Lower leg skin (tissue), 4 donors: ENCODE measurements around the gene CTBP2. TPM values are rescaled to one million over a fixed set of nuclear protein-coding genes. Genes with fewer than 3 reads are reported as not detected.
"Not testable (repeated sequence)": the region's sequence is repeated elsewhere in the genome, so short reads cannot be mapped to it uniquely, and the experiment has no call there.

ENCODE experiments used
- DNase-seq, 2 donors: peaks; one replicate each; pipeline ENCODE4 v3.0.0-alpha.2; 2019; ENCODE audit warnings: low spot score in 2 of 2
- H3K4me3 ChIP-seq: fragments of 200-600 bp; sonication (generic); 2 replicates; pipeline ENCODE4 v1.5.1; 2017; ENCODE audit warnings: mild to moderate bottlenecking, low read depth; ENCODE audit not compliant: poor library complexity, severe bottlenecking
- POLR2A ChIP-seq, 2 donors: fragments of 450-650 bp; IDR thresholded peaks; one replicate each; pipeline ENCODE4 v1.6.1; 2016 to 2017; ENCODE audit warnings: antibody characterized with exemption in 2 of 2, mild to moderate bottlenecking in 1 of 2, moderate library complexity in 1 of 2
- WGBS, 2 donors: methylation state at CpG; one replicate each; pipeline ENCODE4 v1.1.5; 2018; 5-methylcytosine and 5-hydroxymethylcytosine counted together
- intact Hi-C: fragments of 100-400 bp; cut with DNase I; formaldehyde crosslinking; loops from one replicate; pipeline ENCODE4 v1.15.0; 2023; ENCODE audit warnings: low total_unique reads
- total RNA-seq, 4 donors: library from RNA; depleted of rRNA; stranded (reverse); fragments of >200 nt; gene quantifications; one replicate each; pipeline ENCODE4 v1.1.0, GENCODE V29; 2016
- TF ChIP-seq, protein P1 (sequence below), 3 donors: fragments of 450-650 bp; IDR thresholded peaks; one replicate each; pipeline ENCODE4 v1.5.1; 2016; ENCODE audit warnings: antibody characterized with exemption in 3 of 3, mild to moderate bottlenecking in 3 of 3, moderate library complexity in 2 of 3

The CTBP2 gene
- total RNA-seq, 4 donors from 2014 or later, result 30.3 to 39.5 (median 32.2) TPM

DNA sequence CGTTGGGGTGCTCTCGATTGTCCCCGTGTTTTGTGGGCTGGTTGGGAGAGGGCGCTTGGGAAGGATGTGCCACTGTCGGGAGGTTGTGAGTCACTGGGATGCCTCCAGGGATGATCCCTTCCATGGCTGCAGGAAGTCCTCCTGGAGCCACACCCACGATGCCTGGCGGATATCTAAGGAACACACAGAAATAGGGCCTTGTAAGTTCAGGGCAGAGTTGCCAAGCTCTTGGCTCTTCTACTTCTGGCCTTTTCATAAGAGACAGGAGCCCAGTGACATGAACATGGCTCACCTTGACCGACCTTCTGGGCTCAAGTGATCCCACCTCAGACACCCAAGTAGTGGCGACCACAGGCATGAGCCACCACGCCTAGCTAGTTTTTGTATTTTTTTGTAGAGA, 170.8 kb downstream of the CTBP2 start:
- no peak for TF ChIP-seq POLR2A (IDR thresholded peaks at IDR 0.05)
- WGBS, 2 donors, result 45 to 58% methylated on average over 10 of the region's 10 CpGs
- H3K4me3 ChIP-seq, result no peak overlapping the region
- no peak for DNase-seq
- intact Hi-C loops, result no loop called here

- WGBS, 2 donors, result 80 to 86% methylated on average over 4 of the region's 4 CpGs
- intact Hi-C loops, DNase-seq, H3K4me3 ChIP-seq: not testable (repeated sequence)
These were observed 171.6 kb downstream of the CTBP2 start for GRCh38 chr10:124988753-124989152.

DNA sequence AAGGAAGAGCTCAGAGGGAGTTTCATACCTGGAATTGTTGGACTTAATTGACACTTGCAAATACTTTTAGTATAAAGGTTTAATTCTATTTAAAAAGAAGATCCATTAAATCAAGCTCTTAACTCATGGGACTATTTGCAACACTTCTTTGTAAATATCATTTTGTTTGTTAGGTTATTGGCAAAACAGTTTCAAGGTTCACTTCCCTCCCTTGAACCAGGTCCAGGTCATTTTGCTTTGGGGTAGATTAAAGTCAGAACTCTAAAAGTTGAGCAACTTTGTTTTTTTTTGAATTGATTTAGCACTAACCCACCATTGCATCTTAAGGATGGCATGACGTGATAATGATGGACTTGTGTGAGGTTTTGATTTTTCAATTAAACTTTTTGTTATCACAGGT, 172.6 kb downstream of the CTBP2 start:
- H3K4me3 ChIP-seq, result no peak overlapping the region
- TF ChIP-seq, protein P1, sequence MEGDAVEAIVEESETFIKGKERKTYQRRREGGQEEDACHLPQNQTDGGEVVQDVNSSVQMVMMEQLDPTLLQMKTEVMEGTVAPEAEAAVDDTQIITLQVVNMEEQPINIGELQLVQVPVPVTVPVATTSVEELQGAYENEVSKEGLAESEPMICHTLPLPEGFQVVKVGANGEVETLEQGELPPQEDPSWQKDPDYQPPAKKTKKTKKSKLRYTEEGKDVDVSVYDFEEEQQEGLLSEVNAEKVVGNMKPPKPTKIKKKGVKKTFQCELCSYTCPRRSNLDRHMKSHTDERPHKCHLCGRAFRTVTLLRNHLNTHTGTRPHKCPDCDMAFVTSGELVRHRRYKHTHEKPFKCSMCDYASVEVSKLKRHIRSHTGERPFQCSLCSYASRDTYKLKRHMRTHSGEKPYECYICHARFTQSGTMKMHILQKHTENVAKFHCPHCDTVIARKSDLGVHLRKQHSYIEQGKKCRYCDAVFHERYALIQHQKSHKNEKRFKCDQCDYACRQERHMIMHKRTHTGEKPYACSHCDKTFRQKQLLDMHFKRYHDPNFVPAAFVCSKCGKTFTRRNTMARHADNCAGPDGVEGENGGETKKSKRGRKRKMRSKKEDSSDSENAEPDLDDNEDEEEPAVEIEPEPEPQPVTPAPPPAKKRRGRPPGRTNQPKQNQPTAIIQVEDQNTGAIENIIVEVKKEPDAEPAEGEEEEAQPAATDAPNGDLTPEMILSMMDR (IDR thresholded peaks at IDR 0.05), result no peak
- no peak for TF ChIP-seq POLR2A (IDR thresholded peaks at IDR 0.05)
- 82 to 88% methylated on average over 1 of the region's 1 CpG for WGBS, 2 donors
- intact Hi-C loops, result no loop called here
- no peak for DNase-seq

GRCh38 chr10:124985162-124985561, 175.2 kb downstream of the CTBP2 start:
- no peak overlapping the region for H3K4me3 ChIP-seq
- intact Hi-C loops, result no loop called here
- DNase-seq, result no peak
- TF ChIP-seq POLR2A (IDR thresholded peaks at IDR 0.05), result no peak
- TF ChIP-seq, protein P1 (IDR thresholded peaks at IDR 0.05), result no peak
- 80 to 83% methylated on average over 5 of the region's 5 CpGs for WGBS, 2 donors

DNA sequence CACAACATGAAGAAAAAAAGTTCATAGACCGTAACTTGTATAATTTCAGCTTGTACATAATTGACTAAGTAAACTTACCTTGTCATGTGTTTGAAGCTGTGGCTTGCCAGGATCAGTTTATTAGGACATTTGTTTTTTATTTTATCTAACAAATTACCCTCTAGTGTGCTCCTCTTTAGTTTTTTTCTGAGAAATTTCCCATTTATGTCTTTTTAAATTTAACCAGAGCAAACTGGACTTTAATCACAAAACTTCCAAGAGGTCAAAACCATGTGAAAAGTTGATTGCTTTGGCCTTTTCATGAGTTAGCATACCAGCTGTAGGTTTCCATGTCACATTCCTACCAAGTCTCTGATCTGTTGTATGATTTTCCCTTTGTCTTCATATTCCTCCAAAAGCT, 176.0 kb downstream of the CTBP2 start:
- no peak overlapping the region for H3K4me3 ChIP-seq
- 96 to 100% methylated on average over 1 of the region's 1 CpG for WGBS, 2 donors
- TF ChIP-seq POLR2A (IDR thresholded peaks at IDR 0.05), result no peak
- TF ChIP-seq, protein P1 (IDR thresholded peaks at IDR 0.05), result no peak
- intact Hi-C loops, result no loop called here
- DNase-seq, result no peak

- DNase-seq, result no peak
- intact Hi-C loops, result no loop called here
- TF ChIP-seq POLR2A (IDR thresholded peaks at IDR 0.05), result no peak
- TF ChIP-seq, protein P1 (IDR thresholded peaks at IDR 0.05), result no peak
- H3K4me3 ChIP-seq, result no peak overlapping the region
- 60 to 61% methylated on average over 6 of the region's 6 CpGs for WGBS, 2 donors
These were observed 177.0 kb downstream of the CTBP2 start for GRCh38 chr10:124983321-124983720.

DNA sequence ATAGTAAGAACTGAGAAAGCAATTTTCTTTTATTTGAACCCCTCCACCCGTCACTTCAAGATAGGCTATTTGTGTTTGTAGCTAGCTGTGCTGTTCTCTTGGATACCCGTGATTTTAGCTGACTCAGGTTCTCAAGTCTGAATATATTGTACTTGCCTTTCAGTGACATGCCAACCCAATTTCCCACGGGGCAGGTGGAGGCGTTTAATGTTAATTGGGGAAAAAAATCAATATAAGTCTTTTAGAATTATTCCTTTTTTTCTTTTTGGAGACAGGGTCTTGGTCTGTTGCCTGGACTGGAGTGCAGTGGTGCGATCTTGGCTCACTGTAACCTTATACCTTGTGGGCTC, 182.0 kb downstream of the CTBP2 start:
- WGBS, 2 donors, result 81 to 83% methylated on average over 5 of the region's 5 CpGs
- TF ChIP-seq POLR2A (IDR thresholded peaks at IDR 0.05), result no peak
- TF ChIP-seq, protein P1 (IDR thresholded peaks at IDR 0.05), result no peak
- DNase-seq, result no peak
- intact Hi-C loops, result no loop called here
- no peak overlapping the region for H3K4me3 ChIP-seq
